GM12864 (cell line): ENCODE results near the gene FAM98B.

Source experiments
- DNase-seq: peaks from one replicate; pipeline ENCODE4 v3.0.0-alpha.2; 2011; ENCODE audit warnings: low read depth
- H3K4me3 ChIP-seq: 2 replicates; pipeline ENCODE4 v1.5.1; 2011; ENCODE audit warnings: mild to moderate bottlenecking, low read depth, low read length, control low read depth
- TF ChIP-seq, protein P1 (sequence below): IDR thresholded peaks from 2 replicates; pipeline ENCODE4 v1.5.1; 2011; ENCODE audit warnings: low read depth, mild to moderate bottlenecking, moderate library complexity, low read length, control low read depth, inconsistent platforms; ENCODE audit errors: missing control alignments

FAM98B gene

DNA sequence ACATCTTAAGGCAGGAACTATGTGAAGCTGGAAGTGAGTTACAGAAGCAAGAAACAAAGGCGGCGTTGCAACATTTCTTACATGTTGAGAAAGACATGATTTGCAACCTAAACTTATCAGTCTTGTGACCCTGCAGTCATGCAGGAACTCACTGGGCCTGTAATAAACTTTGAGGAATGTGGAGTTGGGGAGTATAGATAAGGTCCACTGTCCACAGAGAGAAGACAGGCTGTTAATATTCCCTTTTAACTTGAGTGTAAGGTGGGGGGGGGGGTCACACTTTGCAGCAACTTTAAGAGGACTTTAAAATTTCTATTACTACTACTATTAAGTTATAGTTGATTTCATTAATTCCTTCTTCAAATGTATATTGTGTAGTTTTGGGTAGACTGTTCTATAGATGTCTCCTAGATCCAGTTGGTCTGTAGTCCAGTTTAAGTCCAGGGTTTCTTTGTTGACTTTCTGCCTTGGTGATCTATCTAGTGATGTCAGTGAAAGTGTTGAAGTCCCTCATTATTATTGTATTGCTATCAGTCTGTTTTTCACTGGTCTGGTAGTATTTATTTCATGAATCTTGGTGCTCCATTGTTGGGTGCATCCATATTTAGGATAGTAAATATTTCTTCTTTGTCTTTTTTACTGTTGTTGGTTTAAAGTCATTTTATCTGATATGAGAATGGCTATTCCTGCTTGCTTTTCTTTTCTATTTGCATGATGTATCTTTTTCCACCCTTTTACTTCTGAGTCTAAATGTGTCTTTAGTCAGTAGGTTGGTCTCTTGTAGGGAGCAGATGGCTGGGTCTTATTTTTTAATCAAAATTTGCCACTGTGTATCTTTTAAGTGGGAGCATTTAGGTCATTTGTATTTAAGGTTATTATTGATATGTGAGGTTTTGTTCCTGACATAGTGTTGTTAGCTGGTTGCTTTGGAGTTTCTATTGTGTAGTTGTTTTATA, 15.6 kb upstream of the FAM98B start:
- TF ChIP-seq, protein P1, sequence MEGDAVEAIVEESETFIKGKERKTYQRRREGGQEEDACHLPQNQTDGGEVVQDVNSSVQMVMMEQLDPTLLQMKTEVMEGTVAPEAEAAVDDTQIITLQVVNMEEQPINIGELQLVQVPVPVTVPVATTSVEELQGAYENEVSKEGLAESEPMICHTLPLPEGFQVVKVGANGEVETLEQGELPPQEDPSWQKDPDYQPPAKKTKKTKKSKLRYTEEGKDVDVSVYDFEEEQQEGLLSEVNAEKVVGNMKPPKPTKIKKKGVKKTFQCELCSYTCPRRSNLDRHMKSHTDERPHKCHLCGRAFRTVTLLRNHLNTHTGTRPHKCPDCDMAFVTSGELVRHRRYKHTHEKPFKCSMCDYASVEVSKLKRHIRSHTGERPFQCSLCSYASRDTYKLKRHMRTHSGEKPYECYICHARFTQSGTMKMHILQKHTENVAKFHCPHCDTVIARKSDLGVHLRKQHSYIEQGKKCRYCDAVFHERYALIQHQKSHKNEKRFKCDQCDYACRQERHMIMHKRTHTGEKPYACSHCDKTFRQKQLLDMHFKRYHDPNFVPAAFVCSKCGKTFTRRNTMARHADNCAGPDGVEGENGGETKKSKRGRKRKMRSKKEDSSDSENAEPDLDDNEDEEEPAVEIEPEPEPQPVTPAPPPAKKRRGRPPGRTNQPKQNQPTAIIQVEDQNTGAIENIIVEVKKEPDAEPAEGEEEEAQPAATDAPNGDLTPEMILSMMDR = no peak
- no peak overlapping the region for H3K4me3 ChIP-seq
- DNase-seq = no peak

DNA sequence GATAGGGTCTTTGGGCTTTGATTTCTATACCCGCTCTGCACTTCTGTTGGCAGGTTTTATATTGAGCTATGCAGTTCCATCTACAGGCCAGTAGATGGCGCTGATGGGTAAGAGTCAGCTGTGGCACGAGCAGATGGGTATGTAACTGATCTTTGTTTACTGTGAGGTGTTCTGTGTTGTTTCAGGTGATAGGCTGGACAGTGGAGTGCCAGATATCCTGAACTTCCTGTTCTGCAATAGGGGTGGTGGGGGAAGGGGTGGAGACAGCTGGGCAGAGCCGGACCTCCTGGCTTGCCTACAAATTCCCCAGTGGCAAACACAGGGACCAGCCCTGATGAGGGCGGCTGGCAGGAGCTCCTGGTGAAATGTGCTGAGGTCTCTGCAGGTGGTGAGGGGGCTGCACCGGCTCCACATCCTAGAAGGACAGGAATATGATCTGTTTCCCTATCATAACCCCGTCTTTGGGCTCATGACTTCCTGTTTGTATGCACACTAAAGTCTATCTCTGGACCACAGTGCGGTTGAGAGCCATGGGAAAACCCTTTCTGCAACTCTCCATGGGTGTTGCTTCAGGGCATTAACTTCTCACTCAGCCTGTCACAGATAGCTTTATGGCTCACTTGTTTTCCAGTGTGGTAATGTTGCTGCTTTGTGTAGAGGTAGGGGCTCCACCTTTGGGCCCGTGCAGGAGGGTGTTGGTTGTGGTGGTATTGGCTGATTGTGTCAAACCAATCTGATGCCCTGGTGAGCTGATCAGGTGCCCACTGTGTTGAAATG, 13.4 kb upstream of the FAM98B start:
- DNase-seq = peak; percentile 40
- H3K4me3 ChIP-seq = no peak overlapping the region
- TF ChIP-seq, protein P1 = peak; percentile 96

DNA sequence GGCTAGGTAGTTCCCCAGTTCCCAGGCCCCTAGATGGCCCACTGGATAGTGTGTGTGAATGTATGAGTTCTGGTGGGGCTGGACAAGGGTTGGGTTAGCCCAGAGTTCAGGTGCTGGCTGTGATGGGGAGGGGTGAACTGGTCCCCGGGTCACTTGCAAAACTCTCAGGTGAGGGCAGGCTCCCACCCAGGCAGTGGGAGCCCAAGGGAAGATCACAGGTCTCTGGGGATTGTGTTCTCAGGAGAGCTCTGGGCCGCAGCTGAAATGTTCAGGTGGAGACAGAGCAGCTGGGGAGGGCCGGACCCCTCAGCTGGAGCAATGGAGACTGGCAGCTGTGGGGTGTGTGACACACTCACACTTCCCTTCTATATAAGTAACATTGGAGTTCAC, 12.8 kb upstream of the FAM98B start:
- TF ChIP-seq, protein P1 = no peak
- DNase-seq = no peak
- no peak overlapping the region for H3K4me3 ChIP-seq

DNA sequence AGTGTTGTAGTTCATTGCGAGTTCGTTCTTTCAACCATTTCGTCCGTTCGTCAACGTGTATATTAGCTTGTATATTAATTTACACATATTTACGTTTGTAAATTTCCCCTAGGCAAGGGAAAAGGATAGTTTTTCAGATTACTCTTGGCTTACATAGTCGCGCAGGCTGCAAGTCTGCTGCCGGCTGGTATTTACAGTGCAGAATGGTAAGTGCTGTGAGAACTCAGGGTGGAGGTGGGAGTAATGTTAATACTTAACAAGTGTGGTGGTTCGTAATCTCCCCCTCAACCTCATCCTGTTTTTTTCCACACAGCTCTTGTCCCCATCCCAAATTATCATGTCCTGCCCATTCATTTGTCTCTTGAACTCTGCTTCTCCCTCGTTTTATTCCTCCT, 766 bp downstream of the FAM98B start:
- TF ChIP-seq, protein P1 = no peak
- DNase-seq = no peak
- peak overlapping the region; percentile 79 for H3K4me3 ChIP-seq

DNA sequence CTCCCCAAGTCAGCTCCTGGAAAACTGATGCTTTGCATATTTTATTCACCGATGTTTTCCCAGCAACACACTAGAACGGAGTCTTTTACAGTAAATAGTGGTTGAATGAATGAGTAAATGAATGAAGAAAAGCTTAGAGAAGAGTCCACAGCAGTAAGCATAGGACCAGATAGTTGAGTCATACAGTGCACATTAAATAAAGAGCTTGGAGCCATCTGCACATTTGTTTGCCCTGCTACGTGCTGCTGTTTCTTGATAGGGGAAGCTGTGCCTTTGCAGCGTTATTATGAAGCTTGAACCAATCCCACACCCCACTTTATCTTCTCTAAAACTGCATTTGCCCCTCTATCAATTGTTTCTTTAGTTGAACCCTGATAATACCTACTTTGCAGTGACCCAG, 1.2 kb downstream of the FAM98B start:
- no peak for DNase-seq
- TF ChIP-seq, protein P1 = no peak
- peak overlapping the region; percentile 79 for H3K4me3 ChIP-seq

DNA sequence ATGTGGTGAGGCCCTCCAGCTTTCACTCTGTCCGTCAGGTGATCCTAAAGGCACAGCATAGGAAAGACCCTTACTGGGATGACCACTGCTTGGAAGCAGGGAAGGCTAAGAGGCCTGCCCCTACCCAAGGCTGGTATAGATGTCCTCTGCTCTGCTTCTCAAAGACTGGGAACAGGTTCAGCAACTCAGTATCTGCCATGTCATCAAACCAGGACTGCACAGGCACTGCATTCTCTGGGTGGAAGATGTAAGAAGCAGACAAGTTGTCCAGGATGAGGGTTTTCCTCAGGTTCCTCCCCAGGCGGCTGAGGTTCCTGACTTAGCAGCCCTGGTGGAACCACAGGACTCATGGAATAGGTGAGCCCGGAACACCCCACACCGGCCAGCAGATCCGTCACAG, 4.7 kb downstream of the FAM98B start:
- no peak overlapping the region for H3K4me3 ChIP-seq
- TF ChIP-seq, protein P1 = no peak
- DNase-seq = no peak
